Muscle of leg (tissue), 11 donors: ENCODE results near the gene SMC1B. TPM values are rescaled to one million over a fixed set of nuclear protein-coding genes. Genes with fewer than 3 reads are reported as not detected.
A peak's percentile ranks its signal among the peaks of the same experiment; 100 is the strongest.

Experiments used
- DNase-seq: peaks from one replicate; pipeline ENCODE4 v3.0.0; 2013
- H3K27ac ChIP-seq: one replicate; pipeline ENCODE4 v1.5.1; 2013; ENCODE audit warnings: mild to moderate bottlenecking, low read length, control low read depth
- H3K27me3 ChIP-seq: one replicate; pipeline ENCODE4 v1.6.1; 2013; ENCODE audit warnings: low read length; ENCODE audit not compliant: control insufficient read depth, insufficient read depth
- H3K36me3 ChIP-seq: one replicate; pipeline ENCODE4 v1.6.1; 2013; ENCODE audit warnings: low read length; ENCODE audit not compliant: control insufficient read depth, insufficient read depth
- H3K4me1 ChIP-seq: one replicate; pipeline ENCODE4 v1.6.1; 2013; ENCODE audit warnings: low read length; ENCODE audit not compliant: control insufficient read depth, insufficient read depth
- H3K4me3 ChIP-seq: one replicate; pipeline ENCODE4 v1.5.1; 2013; ENCODE audit warnings: low read length, control low read depth
- H3K9me3 ChIP-seq: replicated peaks from 2 replicates; pipeline ENCODE4 v1.6.1; 2013; ENCODE audit warnings: low read depth, low read length; ENCODE audit not compliant: control insufficient read depth
- WGBS: methylation state at CpG from one replicate; pipeline ENCODE4 v1.1.5; 2013; ENCODE audit warnings: missing lambda C conversion rate; ENCODE audit not compliant: insufficient coverage; 5-methylcytosine and 5-hydroxymethylcytosine counted together
- polyA plus RNA-seq, 8 donors: library from polyadenylated mRNA; unstranded; fragments of 120-200 nt; gene quantifications; one replicate each; pipeline versions ENCODE4 v1.2.1 to v1.2.3, GENCODE V29; 2013; ENCODE audit warnings: inconsistent platforms in 1 of 8, low replicate concordance in 1 of 8; ENCODE audit not compliant: insufficient read length in 8 of 8, insufficient read depth in 1 of 8
- total RNA-seq: library from RNA; stranded (reverse); fragments of 120-200 nt; gene quantifications from one replicate; pipeline ENCODE4 v1.2.4, GENCODE V29; 2013

The SMC1B gene
- total and polyA plus RNA-seq, 9 donors = 0.04 to 0.16 (median 0.08) TPM; not detected in 1

- H3K4me1 ChIP-seq = peaks cover 18% of the 10 kb centered on the region
- 87% methylated on average over 4 of the region's 12 CpGs for WGBS
- no peaks in the 10 kb centered on the region for H3K9me3 ChIP-seq
Observed at GRCh38 chr22:45324311-45324711, 89.1 kb downstream of the SMC1B start.

GRCh38 chr22:45323695-45324094 is 89.7 kb downstream of the SMC1B start:
- H3K27ac ChIP-seq = no peak overlapping the region

More at GRCh38 chr22:45324311-45324711, 89.1 kb downstream of the SMC1B start:
- Histone ChIP-seq H3K4me3 (no peak overlapping the region), H3K27ac (no peak overlapping the region), H3K36me3 (peaks cover 45% of the 10 kb centered on the region), H3K27me3 (no peaks in the 10 kb centered on the region)
- DNase-seq = no peak

GRCh38 chr22:45322873-45323525 is 90.4 kb downstream of the SMC1B start:
- WGBS = 91% methylated on average over 22 of the region's 24 CpGs
- H3K27ac ChIP-seq = no peak overlapping the region

More at GRCh38 chr22:45323695-45324094, 89.7 kb downstream of the SMC1B start:
- Histone ChIP-seq H3K9me3 (no peaks in the 10 kb centered on the region), H3K4me3 (no peak overlapping the region), H3K27me3 (no peaks in the 10 kb centered on the region), H3K4me1 (peaks cover 19% of the 10 kb centered on the region), H3K36me3 (peaks cover 45% of the 10 kb centered on the region)
- no peak for DNase-seq
- WGBS = 83% methylated on average over 7 of the region's 7 CpGs

GRCh38 chr22:45321827-45322226 is 91.6 kb downstream of the SMC1B start:
- Histone ChIP-seq H3K27me3 (no peaks in the 10 kb centered on the region), H3K27ac (no peak overlapping the region), H3K4me3 (no peak overlapping the region), H3K36me3 (peaks cover 34% of the 10 kb centered on the region), H3K4me1 (peaks cover 25% of the 10 kb centered on the region), H3K9me3 (no peaks in the 10 kb centered on the region)
- no peak for DNase-seq
- WGBS = 87% methylated on average over 9 of the region's 12 CpGs

More at GRCh38 chr22:45322873-45323525, 90.4 kb downstream of the SMC1B start:
- Histone ChIP-seq H3K4me1 (peaks cover 19% of the 10 kb centered on the region), H3K27me3 (no peaks in the 10 kb centered on the region), H3K9me3 (no peaks in the 10 kb centered on the region), H3K4me3 (no peak overlapping the region), H3K36me3 (peaks cover 40% of the 10 kb centered on the region)
- no peak for DNase-seq

GRCh38 chr22:45320357-45320976 is 92.9 kb downstream of the SMC1B start:
- 100% methylated on average over 2 of the region's 9 CpGs for WGBS
- Histone ChIP-seq H3K36me3 (peaks cover 29% of the 10 kb centered on the region), H3K9me3 (no peaks in the 10 kb centered on the region), H3K4me1 (peaks cover 25% of the 10 kb centered on the region), H3K4me3 (no peak overlapping the region), H3K27me3 (no peaks in the 10 kb centered on the region), H3K27ac (no peak overlapping the region)
- DNase-seq = peak; percentile 48

GRCh38 chr22:45319324-45319685 is 94.1 kb downstream of the SMC1B start:
- DNase-seq = peak; percentile 84
- Histone ChIP-seq H3K27me3 (no peaks in the 10 kb centered on the region), H3K4me3 (no peak overlapping the region), H3K9me3 (no peaks in the 10 kb centered on the region), H3K27ac (peak overlapping the region; percentile 82), H3K4me1 (peaks cover 25% of the 10 kb centered on the region), H3K36me3 (peaks cover 19% of the 10 kb centered on the region)
- WGBS = 22% methylated on average over 2 of the region's 5 CpGs

GRCh38 chr22:45318558-45319323 is 94.7 kb downstream of the SMC1B start:
- peaks cover 13% of the 10 kb centered on the region for H3K36me3 ChIP-seq
- H3K27ac ChIP-seq = peak overlapping the region; percentile 82
- H3K27me3 ChIP-seq = no peaks in the 10 kb centered on the region
- H3K9me3 ChIP-seq = no peaks in the 10 kb centered on the region
- H3K4me1 ChIP-seq = peaks cover 25% of the 10 kb centered on the region
- DNase-seq = no peak
- WGBS = 45% methylated on average over 9 of the region's 12 CpGs
- no peak overlapping the region for H3K4me3 ChIP-seq

GRCh38 chr22:45318168-45318557 is 95.2 kb downstream of the SMC1B start:
- Histone ChIP-seq H3K27me3 (no peaks in the 10 kb centered on the region), H3K4me1 (peaks cover 25% of the 10 kb centered on the region), H3K9me3 (no peaks in the 10 kb centered on the region), H3K4me3 (no peak overlapping the region), H3K36me3 (peaks cover 7% of the 10 kb centered on the region), H3K27ac (peak overlapping the region; percentile 82)
- WGBS = 2% methylated on average over 8 of the region's 8 CpGs
- DNase-seq = peak; percentile 92

GRCh38 chr22:45317551-45318167 is 95.7 kb downstream of the SMC1B start:
- Histone ChIP-seq H3K4me3 (no peak overlapping the region), H3K27ac (peak overlapping the region; percentile 82), H3K4me1 (peaks cover 25% of the 10 kb centered on the region)

More at GRCh38 chr22:45317551-45318167, 95.7 kb downstream of the SMC1B start:
- Histone ChIP-seq H3K27me3 (no peaks in the 10 kb centered on the region), H3K36me3 (peaks cover 3% of the 10 kb centered on the region), H3K9me3 (no peaks in the 10 kb centered on the region)
- peak; percentile 49 for DNase-seq
- WGBS = 63% methylated on average over 13 of the region's 19 CpGs
